ENCODE measurements around the gene ATP6V0A1. TPM values are rescaled to one million over a fixed set of nuclear protein-coding genes. Genes with fewer than 3 reads are reported as not detected.
"Not testable (repeated sequence)": the region's sequence is repeated elsewhere in the genome, so short reads cannot be mapped to it uniquely, and the experiment has no call there.

Gene ATP6V0A1
- total RNA-seq, 1 donor from 2014 or later, result 78.6 TPM

GRCh38 chr17:42475835-42476234 lies 17.2 kb downstream of the ATP6V0A1 start:
- no peak for DNase-seq (ENCODE audit: low read depth)
- no peaks in the 10 kb centered on the region for H3K79me2 ChIP-seq (ENCODE audit: insufficient read depth, low read length)
- Mint-ChIP-seq H3K27me3 (ENCODE audit: low read depth, unreplicated experiment) (no peaks in the 10 kb centered on the region), H3K36me3 (ENCODE audit: low read depth, unreplicated experiment) (peaks cover 31% of the 10 kb centered on the region), H3K27ac (ENCODE audit: unreplicated experiment) (no peak overlapping the region), H3K9me3 (ENCODE audit: unreplicated experiment) (no peaks in the 10 kb centered on the region), H3K4me3 (ENCODE audit: unreplicated experiment) (no peak overlapping the region), H3K4me1 (ENCODE audit: low read depth, unreplicated experiment) (peaks cover 8% of the 10 kb centered on the region)
- H3K9me3 ChIP-seq (ENCODE audit: insufficient read depth, low read depth, low read length), result no peaks in the 10 kb centered on the region
- H3K4me2 ChIP-seq (ENCODE audit: low read length), result no peak overlapping the region
- peaks cover 11% of the 10 kb centered on the region for H3K4me1 ChIP-seq (ENCODE audit: insufficient read depth, low read length)
- H3K27ac ChIP-seq (ENCODE audit: low read depth, low read length), result no peak overlapping the region
- peaks cover 18% of the 10 kb centered on the region for H3K36me3 ChIP-seq (ENCODE audit: insufficient read depth, low read length)
- TF ChIP-seq, protein P1, sequence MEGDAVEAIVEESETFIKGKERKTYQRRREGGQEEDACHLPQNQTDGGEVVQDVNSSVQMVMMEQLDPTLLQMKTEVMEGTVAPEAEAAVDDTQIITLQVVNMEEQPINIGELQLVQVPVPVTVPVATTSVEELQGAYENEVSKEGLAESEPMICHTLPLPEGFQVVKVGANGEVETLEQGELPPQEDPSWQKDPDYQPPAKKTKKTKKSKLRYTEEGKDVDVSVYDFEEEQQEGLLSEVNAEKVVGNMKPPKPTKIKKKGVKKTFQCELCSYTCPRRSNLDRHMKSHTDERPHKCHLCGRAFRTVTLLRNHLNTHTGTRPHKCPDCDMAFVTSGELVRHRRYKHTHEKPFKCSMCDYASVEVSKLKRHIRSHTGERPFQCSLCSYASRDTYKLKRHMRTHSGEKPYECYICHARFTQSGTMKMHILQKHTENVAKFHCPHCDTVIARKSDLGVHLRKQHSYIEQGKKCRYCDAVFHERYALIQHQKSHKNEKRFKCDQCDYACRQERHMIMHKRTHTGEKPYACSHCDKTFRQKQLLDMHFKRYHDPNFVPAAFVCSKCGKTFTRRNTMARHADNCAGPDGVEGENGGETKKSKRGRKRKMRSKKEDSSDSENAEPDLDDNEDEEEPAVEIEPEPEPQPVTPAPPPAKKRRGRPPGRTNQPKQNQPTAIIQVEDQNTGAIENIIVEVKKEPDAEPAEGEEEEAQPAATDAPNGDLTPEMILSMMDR (IDR thresholded peaks at IDR 0.05; ENCODE audit: insufficient read depth, low read depth, low read length), result no peak
- H2AFZ ChIP-seq (ENCODE audit: low read depth, low read length), result no peak overlapping the region
- H3K27me3 ChIP-seq (ENCODE audit: insufficient read depth, low read length), result no peaks in the 10 kb centered on the region
- FAIRE-seq, result no peak
- no peak overlapping the region for H3K9ac ChIP-seq (ENCODE audit: low read length)
- H4K20me1 ChIP-seq (ENCODE audit: insufficient read depth, low read length), result no peaks in the 10 kb centered on the region
- no peak overlapping the region for H3K4me3 ChIP-seq (ENCODE audit: insufficient read depth, low read depth, low read length)

DNA sequence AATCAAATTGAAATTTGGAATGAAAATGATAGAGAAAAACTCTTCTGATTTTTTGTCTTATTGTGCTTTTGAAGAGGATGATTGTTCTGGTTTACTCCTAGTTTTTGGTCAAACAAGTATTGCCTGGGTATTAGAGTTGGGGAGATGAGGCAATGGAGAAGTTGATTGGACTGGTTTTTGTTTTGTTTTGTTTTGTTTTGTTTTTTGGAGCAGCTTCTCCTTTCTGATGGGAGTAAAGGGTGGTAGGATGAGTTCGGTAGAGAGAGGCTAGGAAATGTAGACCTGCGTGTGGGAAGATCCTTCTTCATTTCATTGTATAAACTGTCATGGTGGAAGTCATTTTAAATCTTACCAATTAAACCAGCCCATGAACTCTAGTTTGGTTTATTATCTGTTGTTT lies 17.7 kb downstream of the ATP6V0A1 start:
- H3K27ac ChIP-seq (ENCODE audit: low read depth, low read length), result no peak overlapping the region
- Mint-ChIP-seq H3K9me3 (ENCODE audit: unreplicated experiment) (no peaks in the 10 kb centered on the region), H3K4me1 (ENCODE audit: low read depth, unreplicated experiment) (peaks cover 8% of the 10 kb centered on the region), H3K27ac (ENCODE audit: unreplicated experiment) (no peak overlapping the region), H3K4me3 (ENCODE audit: unreplicated experiment) (no peak overlapping the region), H3K27me3 (ENCODE audit: low read depth, unreplicated experiment) (no peaks in the 10 kb centered on the region), H3K36me3 (ENCODE audit: low read depth, unreplicated experiment) (peaks cover 30% of the 10 kb centered on the region)
- no peak overlapping the region for H2AFZ ChIP-seq (ENCODE audit: low read depth, low read length)
- H3K9ac ChIP-seq (ENCODE audit: low read length), result no peak overlapping the region
- H3K4me2 ChIP-seq (ENCODE audit: low read length), result no peak overlapping the region
- H4K20me1 ChIP-seq (ENCODE audit: insufficient read depth, low read length), result no peaks in the 10 kb centered on the region
- peaks cover 11% of the 10 kb centered on the region for H3K4me1 ChIP-seq (ENCODE audit: insufficient read depth, low read length)
- TF ChIP-seq EZH2 (IDR thresholded peaks at IDR 0.05; ENCODE audit: insufficient read depth, low read length), result no peak
- TF ChIP-seq, protein P1 (IDR thresholded peaks at IDR 0.05; ENCODE audit: insufficient read depth, low read depth, low read length), result no peak
- H3K4me3 ChIP-seq (ENCODE audit: insufficient read depth, low read depth, low read length), result no peak overlapping the region
- FAIRE-seq (no peak), DNase-seq (ENCODE audit: low read depth) (no peak)
- no peaks in the 10 kb centered on the region for H3K79me2 ChIP-seq (ENCODE audit: insufficient read depth, low read length)
- H3K9me3 ChIP-seq (ENCODE audit: insufficient read depth, low read depth, low read length), result no peaks in the 10 kb centered on the region
- H3K36me3 ChIP-seq (ENCODE audit: insufficient read depth, low read length), result peaks cover 18% of the 10 kb centered on the region
- no peaks in the 10 kb centered on the region for H3K27me3 ChIP-seq (ENCODE audit: insufficient read depth, low read length)

- H3K27ac ChIP-seq (ENCODE audit: low read depth, low read length), result no peak overlapping the region
- Mint-ChIP-seq H3K4me1 (ENCODE audit: low read depth, unreplicated experiment) (peaks cover 8% of the 10 kb centered on the region), H3K27ac (ENCODE audit: unreplicated experiment) (no peak overlapping the region), H3K27me3 (ENCODE audit: low read depth, unreplicated experiment) (no peaks in the 10 kb centered on the region), H3K9me3 (ENCODE audit: unreplicated experiment) (no peaks in the 10 kb centered on the region), H3K36me3 (ENCODE audit: low read depth, unreplicated experiment) (peaks cover 30% of the 10 kb centered on the region), H3K4me3 (ENCODE audit: unreplicated experiment) (no peak overlapping the region)
- H3K27me3 ChIP-seq (ENCODE audit: insufficient read depth, low read length), result no peaks in the 10 kb centered on the region
- peaks cover 11% of the 10 kb centered on the region for H3K4me1 ChIP-seq (ENCODE audit: insufficient read depth, low read length)
- DNase-seq (ENCODE audit: low read depth) (no peak), FAIRE-seq (no peak)
- H3K79me2 ChIP-seq (ENCODE audit: insufficient read depth, low read length), result no peaks in the 10 kb centered on the region
- H4K20me1 ChIP-seq (ENCODE audit: insufficient read depth, low read length), result no peaks in the 10 kb centered on the region
- TF ChIP-seq EZH2 (IDR thresholded peaks at IDR 0.05; ENCODE audit: insufficient read depth, low read length), result no peak
- TF ChIP-seq, protein P1 (IDR thresholded peaks at IDR 0.05; ENCODE audit: insufficient read depth, low read depth, low read length), result no peak
- no peaks in the 10 kb centered on the region for H3K9me3 ChIP-seq (ENCODE audit: insufficient read depth, low read depth, low read length)
- no peak overlapping the region for H3K4me2 ChIP-seq (ENCODE audit: low read length)
- no peak overlapping the region for H3K9ac ChIP-seq (ENCODE audit: low read length)
- no peak overlapping the region for H3K4me3 ChIP-seq (ENCODE audit: insufficient read depth, low read depth, low read length)
- peaks cover 15% of the 10 kb centered on the region for H3K36me3 ChIP-seq (ENCODE audit: insufficient read depth, low read length)
- no peak overlapping the region for H2AFZ ChIP-seq (ENCODE audit: low read depth, low read length)
Observed at GRCh38 chr17:42477173-42477572, 18.5 kb downstream of the ATP6V0A1 start.

GRCh38 chr17:42477824-42478223 lies 19.1 kb downstream of the ATP6V0A1 start:
- peaks cover 15% of the 10 kb centered on the region for H3K36me3 ChIP-seq (ENCODE audit: insufficient read depth, low read length)
- H3K4me3 Mint-ChIP-seq (ENCODE audit: unreplicated experiment); H3K27me3 Mint-ChIP-seq (ENCODE audit: low read depth, unreplicated experiment); H3K4me1 Mint-ChIP-seq (ENCODE audit: low read depth, unreplicated experiment); H3K9me3 ChIP-seq (ENCODE audit: insufficient read depth, low read depth, low read length); H3K4me1 ChIP-seq (ENCODE audit: insufficient read depth, low read length); H3K79me2 ChIP-seq (ENCODE audit: insufficient read depth, low read length); H3K9me3 Mint-ChIP-seq (ENCODE audit: unreplicated experiment); H4K20me1 ChIP-seq (ENCODE audit: insufficient read depth, low read length); H2AFZ ChIP-seq (ENCODE audit: low read depth, low read length); H3K9ac ChIP-seq (ENCODE audit: low read length); FAIRE-seq; H3K4me3 ChIP-seq (ENCODE audit: insufficient read depth, low read depth, low read length); H3K27me3 ChIP-seq (ENCODE audit: insufficient read depth, low read length); H3K4me2 ChIP-seq (ENCODE audit: low read length); H3K27ac ChIP-seq (ENCODE audit: low read depth, low read length); DNase-seq (ENCODE audit: low read depth); H3K27ac Mint-ChIP-seq (ENCODE audit: unreplicated experiment): not testable (repeated sequence)
- H3K36me3 Mint-ChIP-seq (ENCODE audit: low read depth, unreplicated experiment), result peaks cover 31% of the 10 kb centered on the region
